PFSK-1 (cell line): ENCODE measurements around the gene AMIGO3.

Experiments
- FOXP2 ChIP-seq: optimal IDR thresholded peaks from 2 replicates; pipeline ENCODE3; 2011; ENCODE audit warnings: borderline replicate concordance, control low read depth, inconsistent platforms; ENCODE audit not compliant: insufficient read depth; ENCODE audit errors: extremely low read length, extremely low read depth
- POLR2AphosphoS5 ChIP-seq: IDR thresholded peaks from 2 replicates; pipeline ENCODE4 v1.6.1; 2012; ENCODE audit warnings: low read depth, mild to moderate bottlenecking, control low read depth, low read length, moderate library complexity
- SIN3A ChIP-seq: IDR thresholded peaks from 2 replicates; pipeline ENCODE4 v1.6.1; 2012; ENCODE audit warnings: mild to moderate bottlenecking, low read length, moderate library complexity, borderline replicate concordance; ENCODE audit not compliant: insufficient read depth
- TAF1 ChIP-seq: IDR thresholded peaks from 2 replicates; pipeline ENCODE4 v1.6.1; 2012; ENCODE audit warnings: low read length, control low read depth, borderline replicate concordance; ENCODE audit not compliant: insufficient read depth
- TF ChIP-seq, protein P1 (sequence below), 2 experiments: IDR thresholded peaks; 2 replicates each; pipeline versions ENCODE4 v1.6.1 to v1.8.0; 2011 to 2012; ENCODE audit warnings: low read depth in 2 of 2, low read length in 2 of 2, control low read depth in 1 of 2, inconsistent platforms in 1 of 2, mild to moderate bottlenecking in 1 of 2, moderate library complexity in 1 of 2; ENCODE audit not compliant: insufficient read depth in 1 of 2

DNA sequence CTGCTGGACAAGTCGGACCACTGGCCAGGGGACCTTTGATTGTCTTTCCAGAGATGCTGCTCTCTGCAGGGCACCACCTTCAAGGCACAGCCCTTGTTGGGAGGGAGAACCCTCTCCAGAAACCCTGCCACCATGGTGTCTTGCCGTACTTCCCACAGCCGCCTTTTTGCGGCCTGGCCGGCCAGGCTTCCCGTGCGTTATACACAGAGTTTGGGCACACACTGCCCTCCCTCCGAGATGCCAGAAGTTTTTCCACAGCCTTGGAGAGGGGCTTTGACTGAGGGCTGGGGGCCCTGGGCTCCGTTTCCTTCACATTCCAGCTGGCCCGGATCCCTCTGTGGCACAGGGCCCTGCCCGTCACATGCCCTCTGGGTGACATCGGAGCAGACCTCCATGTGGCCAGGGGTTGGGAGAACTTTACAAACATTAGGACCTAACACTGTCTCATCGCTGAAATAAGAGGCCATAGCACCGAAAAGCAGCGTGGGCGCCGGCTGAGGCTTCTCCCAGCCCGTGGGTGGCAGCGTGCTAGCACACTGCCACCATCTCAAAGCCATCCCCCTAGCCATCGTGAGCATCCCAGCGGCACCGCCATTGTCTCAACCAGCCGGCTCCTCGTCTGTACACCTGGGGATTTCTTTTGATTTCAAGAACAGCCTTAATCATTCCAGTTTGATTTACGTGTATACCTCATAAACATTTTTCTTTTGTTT, 51.6 kb downstream of the AMIGO3 start:
- TF ChIP-seq, protein P1, sequence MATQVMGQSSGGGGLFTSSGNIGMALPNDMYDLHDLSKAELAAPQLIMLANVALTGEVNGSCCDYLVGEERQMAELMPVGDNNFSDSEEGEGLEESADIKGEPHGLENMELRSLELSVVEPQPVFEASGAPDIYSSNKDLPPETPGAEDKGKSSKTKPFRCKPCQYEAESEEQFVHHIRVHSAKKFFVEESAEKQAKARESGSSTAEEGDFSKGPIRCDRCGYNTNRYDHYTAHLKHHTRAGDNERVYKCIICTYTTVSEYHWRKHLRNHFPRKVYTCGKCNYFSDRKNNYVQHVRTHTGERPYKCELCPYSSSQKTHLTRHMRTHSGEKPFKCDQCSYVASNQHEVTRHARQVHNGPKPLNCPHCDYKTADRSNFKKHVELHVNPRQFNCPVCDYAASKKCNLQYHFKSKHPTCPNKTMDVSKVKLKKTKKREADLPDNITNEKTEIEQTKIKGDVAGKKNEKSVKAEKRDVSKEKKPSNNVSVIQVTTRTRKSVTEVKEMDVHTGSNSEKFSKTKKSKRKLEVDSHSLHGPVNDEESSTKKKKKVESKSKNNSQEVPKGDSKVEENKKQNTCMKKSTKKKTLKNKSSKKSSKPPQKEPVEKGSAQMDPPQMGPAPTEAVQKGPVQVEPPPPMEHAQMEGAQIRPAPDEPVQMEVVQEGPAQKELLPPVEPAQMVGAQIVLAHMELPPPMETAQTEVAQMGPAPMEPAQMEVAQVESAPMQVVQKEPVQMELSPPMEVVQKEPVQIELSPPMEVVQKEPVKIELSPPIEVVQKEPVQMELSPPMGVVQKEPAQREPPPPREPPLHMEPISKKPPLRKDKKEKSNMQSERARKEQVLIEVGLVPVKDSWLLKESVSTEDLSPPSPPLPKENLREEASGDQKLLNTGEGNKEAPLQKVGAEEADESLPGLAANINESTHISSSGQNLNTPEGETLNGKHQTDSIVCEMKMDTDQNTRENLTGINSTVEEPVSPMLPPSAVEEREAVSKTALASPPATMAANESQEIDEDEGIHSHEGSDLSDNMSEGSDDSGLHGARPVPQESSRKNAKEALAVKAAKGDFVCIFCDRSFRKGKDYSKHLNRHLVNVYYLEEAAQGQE (IDR thresholded peaks at IDR 0.05; ENCODE audit: insufficient read depth in 1 of 2, low read depth in 2 of 2, low read length in 2 of 2), result no peak
- no peak for TF ChIP-seq POLR2AphosphoS5
- TF ChIP-seq TAF1, result no peak
- no peak for TF ChIP-seq SIN3A
- TF ChIP-seq FOXP2, result no peak
